H1 (cell line): Measurements from ENCODE around the gene GRP. TPM values are rescaled to one million over a fixed set of nuclear protein-coding genes. Genes with fewer than 3 reads are reported as not detected.

Experiments
- CTCF ChIA-PET: fragments of 300-600 bp; sonication (Branson Sonifier 250); formaldehyde crosslinking; loops from one replicate; lab custom pipeline; 2021; ENCODE audit not compliant: partially characterized antibody; lab: Charles Lee
- POLR2A ChIA-PET: fragments of 300-600 bp; sonication (Branson Sonifier 250); formaldehyde crosslinking; loops from one replicate; lab custom pipeline; 2021; ENCODE audit warnings: inconsistent platforms; ENCODE audit not compliant: partially characterized antibody; lab: Charles Lee
- DNase-seq, 2 experiments: peaks; one replicate each; pipeline versions ENCODE4 v3.0.0 to v3.0.0-alpha.2; 2010 to 2022; ENCODE audit warnings: low spot score in 2 of 2, low read depth in 1 of 2, mixed read lengths in 1 of 2
- FAIRE-seq: peaks from 2 replicates; lab custom pipeline; 2011; peaks lifted over from hg19 to GRCh38; lab: Jason Lieb, UNC
- H2AFZ ChIP-seq: 2 replicates; pipeline ENCODE4 v1.8.1; 2012; ENCODE audit warnings: low read length, inconsistent platforms
- H2AK5ac ChIP-seq: 2 replicates; pipeline ENCODE4 v1.6.1; 2013; ENCODE audit warnings: low read depth, low read length
- H2BK120ac ChIP-seq: replicated peaks from 2 replicates; pipeline ENCODE3; 2013; ENCODE audit warnings: low read depth, low read length, inconsistent platforms
- H2BK12ac ChIP-seq: 2 replicates; pipeline ENCODE4 v1.6.1; 2013; ENCODE audit warnings: low read depth, low read length
- H2BK15ac ChIP-seq: 2 replicates; pipeline ENCODE4 v1.6.1; 2013; ENCODE audit warnings: low read length
- H2BK20ac ChIP-seq: 2 replicates; pipeline ENCODE4 v1.6.1; 2013; ENCODE audit warnings: low read length
- H2BK5ac ChIP-seq: 2 replicates; pipeline ENCODE4 v1.6.1; 2013; ENCODE audit warnings: low read depth, low read length
- H3K14ac ChIP-seq: 2 replicates; pipeline ENCODE4 v1.6.1; 2013; ENCODE audit warnings: inconsistent platforms; ENCODE audit not compliant: insufficient read length
- H3K18ac ChIP-seq: 2 replicates; pipeline ENCODE4 v1.6.1; 2013; ENCODE audit warnings: low read length; ENCODE audit errors: extremely low read depth
- H3K23ac ChIP-seq: 2 replicates; pipeline ENCODE4 v1.6.1; 2013; ENCODE audit warnings: inconsistent platforms; ENCODE audit not compliant: insufficient read length
- H3K23me2 ChIP-seq: 2 replicates; pipeline ENCODE4 v1.6.1; 2013; ENCODE audit warnings: low read depth, low read length
- H3K27ac ChIP-seq: 2 replicates; pipeline ENCODE4 v1.6.1; 2011; ENCODE audit warnings: low read depth, low read length, inconsistent platforms
- H3K27me3 ChIP-seq, 4 experiments: replicated peaks in 1 of 4; 1 replicate in 1 of 4; 2 replicates in 3 of 4; pipeline versions ENCODE4 v1.6.1 to v1.8.1; 2011 to 2013; ENCODE audit warnings: low read length in 3 of 4, mild to moderate bottlenecking in 3 of 4, inconsistent platforms in 2 of 4, mixed read lengths in 2 of 4, moderate library complexity in 1 of 4; ENCODE audit not compliant: control insufficient read depth in 3 of 4, insufficient read depth in 3 of 4; ENCODE audit errors: extremely low read depth in 1 of 4
- H3K36me3 ChIP-seq, 4 experiments: 2 replicates each; pipeline versions ENCODE4 v1.6.1 to v1.8.1; 2011 to 2013; ENCODE audit warnings: mild to moderate bottlenecking in 4 of 4, low read length in 3 of 4, moderate library complexity in 2 of 4, control low read depth in 1 of 4, inconsistent platforms in 1 of 4; ENCODE audit not compliant: insufficient read depth in 4 of 4, control insufficient read depth in 2 of 4
- H3K4ac ChIP-seq: replicated peaks from 2 replicates; pipeline ENCODE3; 2013; ENCODE audit warnings: low read length, low read depth, mixed read lengths, inconsistent platforms; ENCODE audit not compliant: insufficient read length
- H3K4me1 ChIP-seq, 4 experiments: replicated peaks in 1 of 4; 1 replicate in 1 of 4; 2 replicates in 3 of 4; pipeline versions ENCODE4 v1.6.1 to v1.8.1; 2011 to 2013; ENCODE audit warnings: low read length in 3 of 4, inconsistent platforms in 2 of 4, mixed read lengths in 1 of 4; ENCODE audit not compliant: insufficient read depth in 4 of 4, control insufficient read depth in 3 of 4
- H3K4me2 ChIP-seq, 2 experiments: 2 replicates each; pipeline versions ENCODE4 v1.6.1 to v1.8.1; 2011 to 2013; ENCODE audit warnings: low read depth in 2 of 2, low read length in 2 of 2, control low read depth in 1 of 2, inconsistent platforms in 1 of 2, mild to moderate bottlenecking in 1 of 2; ENCODE audit not compliant: insufficient read depth in 1 of 2
- H3K4me3 ChIP-seq, 4 experiments: fragments of 200-600, 300-600 bp in 1 of 4; sonication (generic), shearing (Covaris generic), sonication (Bioruptor Twin) in 1 of 4; 2 replicates each; pipeline versions ENCODE4 v1.5.1 to v1.8.1; 2011 to 2016; ENCODE audit warnings: low read length in 4 of 4, low read depth in 3 of 4, control low read depth in 2 of 4, inconsistent platforms in 2 of 4, mild to moderate bottlenecking in 2 of 4, mixed read lengths in 1 of 4, moderate library complexity in 1 of 4; ENCODE audit not compliant: insufficient read depth in 2 of 4; ENCODE audit errors: extremely low read depth in 1 of 4
- H3K56ac ChIP-seq: replicated peaks from 2 replicates; pipeline ENCODE3; 2013; ENCODE audit warnings: low read depth, mild to moderate bottlenecking, mixed read lengths, low read length, inconsistent platforms; ENCODE audit not compliant: insufficient read length
- H3K79me1 ChIP-seq: 2 replicates; pipeline ENCODE4 v1.6.1; 2013; ENCODE audit warnings: low read depth, low read length, control low read depth
- H3K79me2 ChIP-seq, 2 experiments: 2 replicates each; pipeline versions ENCODE4 v1.6.1 to v1.8.1; 2012 to 2013; ENCODE audit warnings: low read length in 2 of 2, mild to moderate bottlenecking in 2 of 2, inconsistent platforms in 1 of 2; ENCODE audit not compliant: insufficient read depth in 2 of 2, control insufficient read depth in 1 of 2
- H3K9ac ChIP-seq, 4 experiments: replicated peaks in 1 of 4; 1 replicate in 1 of 4; 2 replicates in 3 of 4; pipeline versions ENCODE4 v1.6.1 to v1.8.1; 2011 to 2013; ENCODE audit warnings: low read depth in 3 of 4, low read length in 3 of 4, control low read depth in 2 of 4, mild to moderate bottlenecking in 2 of 4, moderate library complexity in 2 of 4, inconsistent platforms in 1 of 4; ENCODE audit errors: extremely low read depth in 1 of 4
- H3K9me3 ChIP-seq, 2 experiments: 2 replicates each; pipeline versions ENCODE4 v1.6.1 to v1.8.1; 2012 to 2013; ENCODE audit warnings: mild to moderate bottlenecking in 2 of 2, moderate library complexity in 2 of 2, control low read depth in 1 of 2, inconsistent platforms in 1 of 2, low read depth in 1 of 2, low read length in 1 of 2, mixed read lengths in 1 of 2; ENCODE audit not compliant: insufficient read depth in 2 of 2
- H4K20me1 ChIP-seq, 2 experiments: replicated peaks in 1 of 2; 2 replicates each; pipeline versions ENCODE3 to v1.8.1; 2011 to 2013; ENCODE audit warnings: inconsistent platforms in 2 of 2, low read length in 2 of 2, mild to moderate bottlenecking in 1 of 2; ENCODE audit not compliant: insufficient read depth in 2 of 2, control insufficient read depth in 1 of 2
- H4K5ac ChIP-seq: 2 replicates; pipeline ENCODE4 v1.6.1; 2013; ENCODE audit warnings: low read length, low read depth, mixed read lengths, inconsistent platforms; ENCODE audit not compliant: insufficient read length
- H4K8ac ChIP-seq: 2 replicates; pipeline ENCODE4 v1.8.0; 2013; ENCODE audit warnings: mild to moderate bottlenecking, moderate library complexity, low read length, inconsistent platforms; ENCODE audit not compliant: insufficient read depth; ENCODE audit errors: extremely low read depth
- H4K91ac ChIP-seq: replicated peaks from 2 replicates; pipeline ENCODE3; 2013; ENCODE audit warnings: low read length, mixed read lengths, inconsistent platforms; ENCODE audit not compliant: insufficient read length
- ASH2L ChIP-seq: fragments of 200-600, 300-600 bp; sonication (generic); IDR thresholded peaks from one replicate; pipeline ENCODE4 v1.7.1; 2017; ENCODE audit warnings: low read length
- CEBPB ChIP-seq: IDR thresholded peaks from 2 replicates; pipeline ENCODE4 v1.6.1; 2012; ENCODE audit warnings: low read depth, low read length
- CREB1 ChIP-seq: IDR thresholded peaks from 2 replicates; pipeline ENCODE4 v1.6.1; 2012; ENCODE audit warnings: inconsistent platforms
- EZH2 ChIP-seq: fragments of 200-600 bp; sonication (generic); IDR thresholded peaks from 2 replicates; pipeline ENCODE4 v1.7.1; 2012; ENCODE audit warnings: low read depth, mild to moderate bottlenecking, moderate library complexity, low read length, inconsistent platforms; ENCODE audit not compliant: severe bottlenecking
- HDAC6 ChIP-seq: IDR thresholded peaks from one replicate; pipeline ENCODE4 v1.7.1; 2012; ENCODE audit warnings: low read depth, mild to moderate bottlenecking, inconsistent platforms, low read length, moderate library complexity
- JUN ChIP-seq: IDR thresholded peaks from 2 replicates; pipeline ENCODE4 v1.6.1; 2011; ENCODE audit warnings: low read depth, mild to moderate bottlenecking, improper control_type of control experiment, low read length
- RAD21 ChIP-seq, 2 experiments: IDR thresholded peaks in 1 of 2; conservative IDR thresholded peaks in 1 of 2; 2 replicates each; pipeline ENCODE4 v1.6.1; 2011; ENCODE audit warnings: low read depth in 2 of 2, low read length in 2 of 2, improper control_type of control experiment in 1 of 2, inconsistent platforms in 1 of 2, mild to moderate bottlenecking in 1 of 2, moderate library complexity in 1 of 2
- RNF2 ChIP-seq: fragments of 200-900, 300-1000 bp; sonication (generic); IDR thresholded peaks from 2 replicates; pipeline ENCODE4 v1.7.1; 2016; ENCODE audit warnings: borderline replicate concordance, low read depth, mild to moderate bottlenecking, antibody characterized with exemption, low read length; ENCODE audit not compliant: poor library complexity, severe bottlenecking; ENCODE audit errors: missing control alignments
- SAP30 ChIP-seq: fragments of 300-600 bp; sonication (generic); IDR thresholded peaks from 2 replicates; pipeline ENCODE4 v1.7.1; 2012; ENCODE audit warnings: low read length, moderate library complexity, mild to moderate bottlenecking, inconsistent platforms; ENCODE audit not compliant: insufficient read depth, insufficient replicate concordance
- SP1 ChIP-seq: IDR thresholded peaks from 2 replicates; pipeline ENCODE4 v1.6.1; 2011; ENCODE audit warnings: low read depth, low read length
- SP4 ChIP-seq: IDR thresholded peaks from 2 replicates; pipeline ENCODE4 v1.6.1; 2012; ENCODE audit warnings: low read length, inconsistent platforms
- SUZ12 ChIP-seq: fragments of 200-600 bp; sonication (generic); IDR thresholded peaks from 2 replicates; pipeline ENCODE4 v1.6.1; 2012; ENCODE audit warnings: mild to moderate bottlenecking, inconsistent platforms, low read length, moderate library complexity, mixed read lengths
- TCF12 ChIP-seq: IDR thresholded peaks from 2 replicates; pipeline ENCODE4 v1.6.1; 2011; ENCODE audit warnings: low read depth, mild to moderate bottlenecking, low read length
- WGBS, 2 experiments: shearing (Covaris generic) in 1 of 2; methylation state at CpG; one replicate each; pipeline versions ENCODE4 v1.1.6 to v1.1.7; 2013 to 2015; ENCODE audit warnings: low lambda C conversion rate in 2 of 2, mixed read lengths in 2 of 2, inconsistent platforms in 1 of 2, low coverage in 1 of 2, missing lambda C conversion rate in 1 of 2; ENCODE audit not compliant: insufficient replicate concordance in 2 of 2, insufficient coverage in 1 of 2, insufficient read length in 1 of 2; ENCODE audit errors: extremely low coverage in 1 of 2, missing lambda C conversion rate in 1 of 2; 5-methylcytosine and 5-hydroxymethylcytosine counted together
- polyA plus RNA-seq, 7 experiments: library from polyadenylated mRNA; depleted of rRNA in 3 of 7; stranded (reverse) in 5 of 7; unstranded in 2 of 7; fragments of >200 nt in 5 of 7; fragments of 200-250 nt in 2 of 7; gene quantifications; 1 replicate in 5 of 7; 2 replicates in 1 of 7; 4 replicates in 1 of 7; pipeline versions ENCODE4 v1.2.1 to v1.2.3, GENCODE V29; 2011 to 2013; ENCODE audit warnings: missing spikeins in 2 of 7, mixed read lengths in 2 of 7
- total RNA-seq: library from RNA; stranded (reverse); fragmentation: NEBNext Ultra II Directional; extraction: Animal tissue kit (Norgen Biotek cat#: 25700); gene quantifications from 2 replicates; pipeline ENCODE4 v1.2.1, GENCODE V29; 2021

GRP gene
- total and polyA plus RNA-seq, 2 of the 8 experiments (the other 6 are each of a cell fraction or from before 2014, with no cell fraction given), result not detected

- Histone ChIP-seq H3K27ac (no peak overlapping the region), H4K20me1 (peaks cover 13 to 22% of the 10 kb centered on the region in 2 experiments), H4K91ac (no peak overlapping the region), H3K27me3 (peaks cover 85 to 98% (median 93%) of the 10 kb centered on the region in 4 experiments), H2BK120ac (no peak overlapping the region), H3K14ac (no peak overlapping the region), H2BK12ac (peak overlapping the region; percentile 13; the same call in 1 of the 2 replicates), H4K5ac (no peak overlapping the region), H2BK5ac (no peak overlapping the region), H2BK15ac (no peak overlapping the region), H3K4me2 (peak overlapping the region in 1 of 2 experiments; percentile 16; a peak in 1 of 4 replicates), H2AFZ (no peak overlapping the region), H3K4me3 (no peak overlapping the region), H3K4me1 (peaks cover 8 to 31% (median 19%) of the 10 kb centered on the region in 4 experiments), H3K4ac (no peak overlapping the region), H2AK5ac (0 out of 2 replicates have a peak overlapping the region, but pooled peaks have one; percentile 59), H3K9me3 (no peaks in the 10 kb centered on the region), H4K8ac (no peak overlapping the region), H3K56ac (no peak overlapping the region), H3K23ac (no peak overlapping the region), H3K18ac (no peak overlapping the region), H3K23me2 (peaks cover 19% of the 10 kb centered on the region; the same call in 1 of the 2 replicates), H3K36me3 (no peaks in the 10 kb centered on the region; a peak in 1 of 8 replicates), H3K79me1 (no peaks in the 10 kb centered on the region), H3K79me2 (no peaks in the 10 kb centered on the region), H2BK20ac (no peak overlapping the region), H3K9ac (no peak overlapping the region)
- POLR2A ChIA-PET, result interaction anchor here (1.6 to 2.5 kb wide), 2 partner anchors 22 to 50 kb away, joined by 3 to 7 read pairs; partner anchors contain the start of gene GRP
- peak in 1 of 2 experiments; percentile 51 for DNase-seq
- 9% methylated on average over 4 of the region's 4 CpGs; no CpG with 5 or more reads in 1 of the 2 experiments for WGBS, 2 experiments
- no peak for FAIRE-seq
- CTCF ChIA-PET, result interaction anchor here (0.8 to 15.5 kb wide), 6 partner anchors 22 to 200 kb away, joined by 3 to 129 read pairs (median 35); partner anchors contain the start of gene GRP
- TF ChIP-seq HDAC6 (no peak), SUZ12 (peak; percentile 9; the same call in 1 of the 2 replicates), EZH2 (peak; percentile 0), RNF2 (peak; percentile 88), SP4 (no peak), RAD21 (IDR thresholded peaks at IDR 0.05 in 1 of 2, conservative IDR thresholded peaks at IDR 0.05 in 1 of 2; ENCODE audit: low read depth in 2 of 2, low read length in 2 of 2) (no peak), SAP30 (no peak), CREB1 (no peak), TCF12 (no peak), SP1 (no peak), CEBPB (no peak), JUN (no peak), ASH2L (no peak)
Measured at GRCh38 chr18:59270689-59271257, 50.8 kb downstream of the GRP start.
